CD4-positive, alpha-beta T cell treated with Interleukin-2 at 100 ng/mL for 4 hours (primary cell): ENCODE results near the gene PAX2.

Source experiments
- DNase-seq: peaks from one replicate; pipeline ENCODE4 v3.0.0-alpha.2; 2020; ENCODE audit warnings: low spot score

PAX2 gene

GRCh38 chr10:100819424-100819823 lies 74.0 kb downstream of the PAX2 start:
- DNase-seq, result no peak

- no peak for DNase-seq
These were observed 77.8 kb downstream of the PAX2 start for GRCh38 chr10:100823194-100823593.

- no peak for DNase-seq
These were observed 79.5 kb downstream of the PAX2 start for GRCh38 chr10:100824886-100825285.

- no peak for DNase-seq
These were observed 80.0 kb downstream of the PAX2 start for GRCh38 chr10:100825325-100825875.

GRCh38 chr10:100826031-100826651 lies 80.8 kb downstream of the PAX2 start:
- DNase-seq, result no peak

GRCh38 chr10:100826661-100826982 lies 81.2 kb downstream of the PAX2 start:
- DNase-seq, result no peak

GRCh38 chr10:100826983-100827818 lies 81.8 kb downstream of the PAX2 start:
- peak; percentile 13 for DNase-seq

- DNase-seq, result peak; percentile 16
These were observed 82.7 kb downstream of the PAX2 start for GRCh38 chr10:100827819-100828737.

- DNase-seq, result no peak
These were observed 83.3 kb downstream of the PAX2 start for GRCh38 chr10:100828738-100829096.

GRCh38 chr10:100829097-100829870 lies 83.9 kb downstream of the PAX2 start:
- DNase-seq, result no peak

- DNase-seq, result no peak
These were observed 84.7 kb downstream of the PAX2 start for GRCh38 chr10:100829933-100830727.

GRCh38 chr10:100830728-100831111 lies 85.3 kb downstream of the PAX2 start:
- no peak for DNase-seq

GRCh38 chr10:100831742-100832141 lies 86.4 kb downstream of the PAX2 start:
- DNase-seq, result no peak

GRCh38 chr10:100835810-100836209 lies 90.4 kb downstream of the PAX2 start:
- no peak for DNase-seq

GRCh38 chr10:100836891-100837290 lies 91.5 kb downstream of the PAX2 start:
- no peak for DNase-seq

GRCh38 chr10:100837300-100837699 lies 91.9 kb downstream of the PAX2 start:
- no peak for DNase-seq

- no peak for DNase-seq
These were observed 93.6 kb downstream of the PAX2 start for GRCh38 chr10:100838986-100839385.

GRCh38 chr10:100841528-100841927 lies 96.1 kb downstream of the PAX2 start:
- DNase-seq, result no peak

GRCh38 chr10:100847440-100847839 lies 102.1 kb downstream of the PAX2 start:
- DNase-seq, result no peak

GRCh38 chr10:100848770-100849169 lies 103.4 kb downstream of the PAX2 start:
- no peak for DNase-seq

- DNase-seq, result no peak
These were observed 112.9 kb downstream of the PAX2 start for GRCh38 chr10:100858261-100858660.
